ENCODE measurements around the gene SLC13A3.

The SLC13A3 gene

DNA sequence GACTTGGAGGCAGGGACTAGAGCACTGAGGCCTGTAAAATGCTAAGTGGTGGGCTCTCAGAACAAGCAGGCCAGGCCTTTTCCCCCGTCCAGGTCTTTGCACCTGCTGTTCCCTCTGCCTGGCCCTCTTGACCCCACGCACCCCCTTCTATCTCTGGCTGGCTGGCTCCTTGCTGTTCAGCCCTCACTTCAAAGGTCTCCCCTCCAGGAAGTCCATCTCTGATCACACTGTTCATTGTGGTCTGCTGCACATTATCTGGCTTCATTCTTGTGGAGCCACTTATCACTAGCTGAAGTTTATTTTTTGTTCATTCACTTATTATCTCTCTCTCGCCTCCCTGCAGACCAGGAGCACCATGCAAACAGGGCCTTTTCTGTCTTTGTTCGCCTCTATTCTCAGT, 24.5 kb downstream of the SLC13A3 start:
- TF ChIP-seq EZH2 (IDR thresholded peaks at IDR 0.05; ENCODE audit: borderline replicate concordance, low read length) (no peak), CTCF (IDR thresholded peaks at IDR 0.05; ENCODE audit: low read length) (no peak)
- H3K36me3 ChIP-seq (ENCODE audit: insufficient read depth, low read length), result no peaks in the 10 kb centered on the region
- 0 out of 2 replicates have a peak, but pooled peaks cover 2% of the 10 kb centered on the region for H3K27me3 ChIP-seq (ENCODE audit: insufficient read depth, low read length)
- no peaks in the 10 kb centered on the region for H4K20me1 ChIP-seq (ENCODE audit: insufficient read depth, low read length)
- no peaks in the 10 kb centered on the region for H3K9me3 ChIP-seq (ENCODE audit: low read length)
- no peak overlapping the region for H3K27ac ChIP-seq (ENCODE audit: low read depth, low read length, poor library complexity, severe bottlenecking)
- no peaks in the 10 kb centered on the region for H3K79me2 ChIP-seq (ENCODE audit: insufficient read depth, low read length)
- H3K9me2 ChIP-seq (ENCODE audit: low read depth, low read length), result no peaks in the 10 kb centered on the region
- H3K4me2 ChIP-seq (ENCODE audit: low read length), result no peak overlapping the region
- H3K9ac ChIP-seq (ENCODE audit: low read length), result no peak overlapping the region
- no peak overlapping the region for H2AFZ ChIP-seq (ENCODE audit: low read length)
- no peak overlapping the region for H3K4me3 ChIP-seq (ENCODE audit: low read depth, low read length, poor library complexity, severe bottlenecking)
- no peaks in the 10 kb centered on the region for H3F3A ChIP-seq (ENCODE audit: insufficient read depth, low read length)
- H3K4me1 ChIP-seq (ENCODE audit: insufficient read depth, low read length, severe bottlenecking), result no peaks in the 10 kb centered on the region

- TF ChIP-seq CTCF (IDR thresholded peaks at IDR 0.05; ENCODE audit: low read length) (no peak), EZH2 (IDR thresholded peaks at IDR 0.05; ENCODE audit: borderline replicate concordance, low read length) (no peak)
- Histone ChIP-seq H3K9ac (ENCODE audit: low read length) (no peak overlapping the region), H3K9me2 (ENCODE audit: low read depth, low read length) (no peaks in the 10 kb centered on the region), H3K4me3 (ENCODE audit: low read depth, low read length, poor library complexity, severe bottlenecking) (no peak overlapping the region), H3K9me3 (ENCODE audit: low read length) (no peaks in the 10 kb centered on the region), H3K4me2 (ENCODE audit: low read length) (no peak overlapping the region), H3K27me3 (ENCODE audit: insufficient read depth, low read length) (0 out of 2 replicates have a peak, but pooled peaks cover 2% of the 10 kb centered on the region), H3K4me1 (ENCODE audit: insufficient read depth, low read length, severe bottlenecking) (no peaks in the 10 kb centered on the region), H3K79me2 (ENCODE audit: insufficient read depth, low read length) (no peaks in the 10 kb centered on the region), H4K20me1 (ENCODE audit: insufficient read depth, low read length) (no peaks in the 10 kb centered on the region), H3K36me3 (ENCODE audit: insufficient read depth, low read length) (no peaks in the 10 kb centered on the region), H3K27ac (ENCODE audit: low read depth, low read length, poor library complexity, severe bottlenecking) (no peak overlapping the region), H2AFZ (ENCODE audit: low read length) (no peak overlapping the region), H3F3A (ENCODE audit: insufficient read depth, low read length) (no peaks in the 10 kb centered on the region)
Observed at GRCh38 chr20:46625875-46626373, 25.3 kb downstream of the SLC13A3 start.

- no peaks in the 10 kb centered on the region for H4K20me1 ChIP-seq (ENCODE audit: insufficient read depth, low read length)
- no peak overlapping the region for H3K4me3 ChIP-seq (ENCODE audit: low read depth, low read length, poor library complexity, severe bottlenecking)
Observed at GRCh38 chr20:46624946-46625345, 26.3 kb downstream of the SLC13A3 start.

More at GRCh38 chr20:46624946-46625345, 26.3 kb downstream of the SLC13A3 start:
- Histone ChIP-seq H3K36me3 (ENCODE audit: insufficient read depth, low read length) (no peaks in the 10 kb centered on the region), H3K9me3 (ENCODE audit: low read length) (no peaks in the 10 kb centered on the region), H3K4me1 (ENCODE audit: insufficient read depth, low read length, severe bottlenecking) (no peaks in the 10 kb centered on the region), H3K79me2 (ENCODE audit: insufficient read depth, low read length) (no peaks in the 10 kb centered on the region), H3K27me3 (ENCODE audit: insufficient read depth, low read length) (0 out of 2 replicates have a peak, but pooled peaks cover 2% of the 10 kb centered on the region), H3K9me2 (ENCODE audit: low read depth, low read length) (no peaks in the 10 kb centered on the region), H3K4me2 (ENCODE audit: low read length) (no peak overlapping the region), H3K27ac (ENCODE audit: low read depth, low read length, poor library complexity, severe bottlenecking) (no peak overlapping the region), H2AFZ (ENCODE audit: low read length) (no peak overlapping the region), H3K9ac (ENCODE audit: low read length) (no peak overlapping the region), H3F3A (ENCODE audit: insufficient read depth, low read length) (no peaks in the 10 kb centered on the region)
- TF ChIP-seq CTCF (IDR thresholded peaks at IDR 0.05; ENCODE audit: low read length), result no peak
- TF ChIP-seq EZH2 (IDR thresholded peaks at IDR 0.05; ENCODE audit: borderline replicate concordance, low read length), result no peak

All from OCI-LY1 (cell line).